ENCODE results near the gene WFDC1.

The WFDC1 gene

DNA sequence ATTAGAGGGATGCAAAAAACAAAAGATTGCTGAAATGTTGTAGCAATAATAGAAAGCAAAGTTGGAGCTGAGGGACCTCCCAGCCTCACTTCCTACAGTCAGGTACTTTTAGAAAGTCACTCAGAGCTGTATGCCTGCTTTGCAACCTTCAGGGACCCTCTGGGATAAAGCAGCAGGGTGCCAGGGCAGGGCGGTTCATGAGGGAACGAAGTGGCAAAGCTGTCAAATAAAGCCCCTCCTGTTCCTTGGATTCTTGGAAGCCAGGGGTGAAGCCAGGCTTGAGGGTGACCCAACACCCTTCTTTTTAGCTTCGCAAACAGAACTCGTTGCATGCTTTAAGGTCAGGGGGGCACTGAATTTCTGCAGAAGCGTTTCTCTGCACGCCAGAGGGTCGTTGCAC is 74.4 kb downstream of the WFDC1 start:
- H4K20me1 ChIP-seq (ENCODE audit: insufficient read depth, low read length, poor library complexity, severe bottlenecking), result no peaks in the 10 kb centered on the region
- H3K4me1 ChIP-seq (ENCODE audit: insufficient read depth, low read length, poor library complexity, severe bottlenecking), result peaks cover 10% of the 10 kb centered on the region
- no peaks in the 10 kb centered on the region for H3K9me2 ChIP-seq (replicated peaks; ENCODE audit: low read depth, low read length)
- H3F3A ChIP-seq (ENCODE audit: low read depth), result no peaks in the 10 kb centered on the region
- no peaks in the 10 kb centered on the region for H3K27me3 ChIP-seq (ENCODE audit: insufficient read depth, low read length, poor library complexity, severe bottlenecking)
- no peak for TF ChIP-seq EZH2phosphoT487 (IDR thresholded peaks at IDR 0.05; ENCODE audit: borderline replicate concordance)
- TF ChIP-seq, protein P1, sequence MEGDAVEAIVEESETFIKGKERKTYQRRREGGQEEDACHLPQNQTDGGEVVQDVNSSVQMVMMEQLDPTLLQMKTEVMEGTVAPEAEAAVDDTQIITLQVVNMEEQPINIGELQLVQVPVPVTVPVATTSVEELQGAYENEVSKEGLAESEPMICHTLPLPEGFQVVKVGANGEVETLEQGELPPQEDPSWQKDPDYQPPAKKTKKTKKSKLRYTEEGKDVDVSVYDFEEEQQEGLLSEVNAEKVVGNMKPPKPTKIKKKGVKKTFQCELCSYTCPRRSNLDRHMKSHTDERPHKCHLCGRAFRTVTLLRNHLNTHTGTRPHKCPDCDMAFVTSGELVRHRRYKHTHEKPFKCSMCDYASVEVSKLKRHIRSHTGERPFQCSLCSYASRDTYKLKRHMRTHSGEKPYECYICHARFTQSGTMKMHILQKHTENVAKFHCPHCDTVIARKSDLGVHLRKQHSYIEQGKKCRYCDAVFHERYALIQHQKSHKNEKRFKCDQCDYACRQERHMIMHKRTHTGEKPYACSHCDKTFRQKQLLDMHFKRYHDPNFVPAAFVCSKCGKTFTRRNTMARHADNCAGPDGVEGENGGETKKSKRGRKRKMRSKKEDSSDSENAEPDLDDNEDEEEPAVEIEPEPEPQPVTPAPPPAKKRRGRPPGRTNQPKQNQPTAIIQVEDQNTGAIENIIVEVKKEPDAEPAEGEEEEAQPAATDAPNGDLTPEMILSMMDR (conservative IDR thresholded peaks at IDR 0.05; ENCODE audit: low read length), result no peak
- H3K9ac ChIP-seq (ENCODE audit: low read depth, low read length, poor library complexity, severe bottlenecking), result no peak overlapping the region
- no peak overlapping the region for H3K4me3 ChIP-seq (ENCODE audit: low read length, poor library complexity, severe bottlenecking)
- no peak overlapping the region for H3K4me2 ChIP-seq (ENCODE audit: low read depth, low read length, poor library complexity, severe bottlenecking)
- H3K36me3 ChIP-seq (ENCODE audit: insufficient read depth, low read length), result no peaks in the 10 kb centered on the region
- no peaks in the 10 kb centered on the region for H3K79me2 ChIP-seq (ENCODE audit: insufficient read depth, low read length)
- no peak overlapping the region for H2AFZ ChIP-seq (ENCODE audit: low read length)
- H3K9me3 ChIP-seq (ENCODE audit: insufficient read depth, low read depth, low read length), result no peaks in the 10 kb centered on the region

DNA sequence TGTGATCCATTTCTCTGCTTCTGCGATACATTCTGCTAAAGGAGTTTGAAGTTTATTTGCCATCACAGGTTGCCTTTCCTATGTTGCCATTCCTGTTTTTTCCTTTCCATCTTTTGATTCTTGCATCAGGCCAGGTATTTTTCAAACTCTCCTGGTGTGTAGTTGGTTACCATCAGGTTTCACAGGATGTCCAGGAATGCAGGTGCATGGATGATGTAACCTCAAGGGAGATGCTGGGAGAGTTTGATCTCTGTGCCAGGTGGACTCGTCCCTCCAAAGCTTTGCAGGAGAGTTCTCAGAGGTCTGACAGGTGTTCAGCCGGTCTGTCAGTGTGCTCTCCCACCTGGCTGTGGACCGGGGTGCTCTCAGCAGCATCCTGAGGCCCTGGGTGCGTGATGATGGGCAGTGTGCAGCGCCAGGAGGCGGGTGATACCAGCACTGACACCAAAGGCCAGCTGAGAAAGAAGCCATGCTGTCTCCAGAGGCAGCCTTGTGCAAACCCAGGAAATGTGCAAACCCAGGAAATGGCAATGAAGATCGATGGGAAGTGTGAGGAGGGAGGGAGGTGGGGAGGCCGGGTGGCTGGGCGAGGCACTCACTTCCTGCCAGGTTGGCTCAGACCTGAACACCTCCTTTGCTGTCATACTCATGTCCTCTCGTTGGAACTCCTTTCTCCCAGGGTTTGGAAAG is 75.4 kb downstream of the WFDC1 start:
- no peak overlapping the region for H3K9ac ChIP-seq (ENCODE audit: low read depth, low read length, poor library complexity, severe bottlenecking)
- TF ChIP-seq EZH2phosphoT487 (IDR thresholded peaks at IDR 0.05; ENCODE audit: borderline replicate concordance), result no peak
- TF ChIP-seq, protein P1 (conservative IDR thresholded peaks at IDR 0.05; ENCODE audit: low read length), result no peak
- no peaks in the 10 kb centered on the region for H3K36me3 ChIP-seq (ENCODE audit: insufficient read depth, low read length)
- H3K4me3 ChIP-seq (ENCODE audit: low read length, poor library complexity, severe bottlenecking), result no peak overlapping the region
- no peaks in the 10 kb centered on the region for H3K9me3 ChIP-seq (ENCODE audit: insufficient read depth, low read depth, low read length)
- peak overlapping the region; percentile 17 for H3K4me2 ChIP-seq (ENCODE audit: low read depth, low read length, poor library complexity, severe bottlenecking)
- H2AFZ ChIP-seq (ENCODE audit: low read length), result no peak overlapping the region
- peaks cover 10% of the 10 kb centered on the region for H3K4me1 ChIP-seq (ENCODE audit: insufficient read depth, low read length, poor library complexity, severe bottlenecking)
- H3K27me3 ChIP-seq (ENCODE audit: insufficient read depth, low read length, poor library complexity, severe bottlenecking), result no peaks in the 10 kb centered on the region
- H3K9me2 ChIP-seq (replicated peaks; ENCODE audit: low read depth, low read length), result no peaks in the 10 kb centered on the region
- H3K79me2 ChIP-seq (ENCODE audit: insufficient read depth, low read length), result no peaks in the 10 kb centered on the region
- H3F3A ChIP-seq (ENCODE audit: low read depth), result no peaks in the 10 kb centered on the region
- H4K20me1 ChIP-seq (ENCODE audit: insufficient read depth, low read length, poor library complexity, severe bottlenecking), result no peaks in the 10 kb centered on the region

DNA sequence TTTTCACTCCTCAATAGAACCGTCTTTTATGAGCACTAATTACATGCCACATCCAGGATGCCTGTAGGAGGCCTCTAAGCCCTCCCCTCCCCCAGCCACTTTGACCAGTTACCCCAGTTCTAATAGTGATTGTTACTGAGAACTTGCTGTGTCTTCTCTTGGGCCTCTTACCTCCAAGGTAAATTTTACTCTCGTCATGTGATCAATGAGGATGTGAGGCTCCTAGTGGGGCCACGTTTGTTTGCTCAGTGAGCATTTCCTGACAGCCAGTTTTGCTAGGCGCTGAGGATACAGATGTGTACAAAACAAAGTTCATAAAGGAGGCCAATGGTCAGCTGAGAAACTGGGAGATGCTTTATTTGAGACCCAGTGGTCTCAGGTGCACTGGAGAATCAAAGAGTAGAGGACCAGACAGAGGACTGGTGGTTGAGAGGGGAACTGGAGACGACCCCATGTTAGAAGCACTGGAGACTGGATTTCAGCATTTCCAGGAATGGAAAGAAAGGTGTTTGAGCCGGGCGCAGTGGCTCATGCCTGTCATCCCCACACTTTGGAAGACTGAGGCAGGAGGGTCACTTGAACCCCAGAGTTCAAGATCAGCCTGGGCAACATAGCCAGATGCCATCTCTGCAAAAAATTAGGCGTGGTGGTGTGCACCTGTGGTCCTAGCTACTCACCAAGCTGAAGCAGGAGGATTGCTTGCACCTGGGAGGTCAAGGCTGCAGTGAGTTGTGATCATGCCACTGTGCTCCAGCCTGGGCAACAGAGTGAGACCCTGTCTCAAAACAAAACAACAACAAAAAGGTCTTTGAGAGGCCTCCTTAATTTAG is 76.3 kb downstream of the WFDC1 start:
- H3K9ac ChIP-seq (ENCODE audit: low read depth, low read length, poor library complexity, severe bottlenecking), result no peak overlapping the region
- H3K27me3 ChIP-seq (ENCODE audit: insufficient read depth, low read length, poor library complexity, severe bottlenecking), result no peaks in the 10 kb centered on the region
- H3K9me3 ChIP-seq (ENCODE audit: insufficient read depth, low read depth, low read length), result no peaks in the 10 kb centered on the region
- peaks cover 10% of the 10 kb centered on the region for H3K4me1 ChIP-seq (ENCODE audit: insufficient read depth, low read length, poor library complexity, severe bottlenecking)
- no peaks in the 10 kb centered on the region for H3K9me2 ChIP-seq (replicated peaks; ENCODE audit: low read depth, low read length)
- H2AFZ ChIP-seq (ENCODE audit: low read length), result no peak overlapping the region
- H4K20me1 ChIP-seq (ENCODE audit: insufficient read depth, low read length, poor library complexity, severe bottlenecking), result no peaks in the 10 kb centered on the region
- no peaks in the 10 kb centered on the region for H3K79me2 ChIP-seq (ENCODE audit: insufficient read depth, low read length)
- H3K4me3 ChIP-seq (ENCODE audit: low read length, poor library complexity, severe bottlenecking), result no peak overlapping the region
- H3K4me2 ChIP-seq (ENCODE audit: low read depth, low read length, poor library complexity, severe bottlenecking), result peak overlapping the region; percentile 17
- no peaks in the 10 kb centered on the region for H3K36me3 ChIP-seq (ENCODE audit: insufficient read depth, low read length)
- TF ChIP-seq, protein P1 (conservative IDR thresholded peaks at IDR 0.05; ENCODE audit: low read length), result no peak
- TF ChIP-seq EZH2phosphoT487 (IDR thresholded peaks at IDR 0.05; ENCODE audit: borderline replicate concordance), result no peak
- H3F3A ChIP-seq (ENCODE audit: low read depth), result no peaks in the 10 kb centered on the region
